NB4 (cell line): ENCODE data around the gene HMCN2.

ENCODE experiments used
- DNase-seq: peaks from one replicate; pipeline ENCODE4 v3.0.0; 2010; ENCODE audit warnings: low read depth
- H3K4me3 ChIP-seq: one replicate; pipeline ENCODE4 v1.5.1; 2011; ENCODE audit warnings: mild to moderate bottlenecking, low read depth, low read length, moderate library complexity
- MYC ChIP-seq: IDR thresholded peaks from 2 replicates; pipeline ENCODE4 v1.6.1; 2011; ENCODE audit warnings: low read depth, low read length
- POLR2A ChIP-seq: IDR thresholded peaks from 2 replicates; pipeline ENCODE4 v1.6.1; 2011; ENCODE audit warnings: mild to moderate bottlenecking; ENCODE audit not compliant: insufficient read length; ENCODE audit errors: extremely low read depth
- TF ChIP-seq, protein P1 (sequence below): IDR thresholded peaks from one replicate; pipeline ENCODE4 v1.5.1; 2012; ENCODE audit warnings: low read depth, low read length
- TF ChIP-seq, protein P2 (sequence below): IDR thresholded peaks from 2 replicates; pipeline ENCODE4 v1.6.1; 2011; ENCODE audit warnings: low read depth, low read length

HMCN2 gene

DNA sequence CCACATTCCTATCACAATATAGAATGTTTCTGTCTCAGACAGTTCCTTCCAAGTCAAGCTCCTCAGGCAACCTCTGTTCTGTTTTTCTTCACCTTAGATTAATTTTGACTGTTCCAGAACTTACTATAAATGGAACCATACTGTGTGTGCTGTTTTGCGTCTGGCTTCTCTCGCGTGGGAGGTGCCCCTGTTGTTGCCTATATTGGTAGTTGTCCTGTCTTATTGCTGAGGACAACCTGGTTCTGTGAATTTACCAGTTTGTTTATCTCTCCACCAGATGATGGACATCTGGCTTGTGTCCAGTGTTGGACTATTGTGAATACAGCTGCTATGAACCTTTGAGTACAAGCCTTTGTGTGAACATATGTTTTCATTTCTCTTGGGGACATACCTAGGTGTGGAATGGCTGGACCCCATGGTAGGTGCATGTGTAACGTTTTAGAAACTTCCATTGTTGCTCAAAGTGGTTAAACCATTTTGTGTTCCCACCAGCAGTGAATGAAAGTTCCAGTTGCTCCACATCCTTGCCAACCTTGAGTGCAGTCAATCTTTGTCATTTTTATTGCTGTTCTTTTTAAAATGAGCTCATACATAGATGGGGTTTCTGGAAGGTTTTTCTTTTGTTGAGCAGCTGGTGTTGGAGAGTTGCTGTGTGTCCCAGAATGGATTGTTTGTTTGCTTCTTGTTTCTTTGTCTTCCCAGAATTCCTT is 18.1 kb downstream of the HMCN2 start:
- TF ChIP-seq, protein P1, sequence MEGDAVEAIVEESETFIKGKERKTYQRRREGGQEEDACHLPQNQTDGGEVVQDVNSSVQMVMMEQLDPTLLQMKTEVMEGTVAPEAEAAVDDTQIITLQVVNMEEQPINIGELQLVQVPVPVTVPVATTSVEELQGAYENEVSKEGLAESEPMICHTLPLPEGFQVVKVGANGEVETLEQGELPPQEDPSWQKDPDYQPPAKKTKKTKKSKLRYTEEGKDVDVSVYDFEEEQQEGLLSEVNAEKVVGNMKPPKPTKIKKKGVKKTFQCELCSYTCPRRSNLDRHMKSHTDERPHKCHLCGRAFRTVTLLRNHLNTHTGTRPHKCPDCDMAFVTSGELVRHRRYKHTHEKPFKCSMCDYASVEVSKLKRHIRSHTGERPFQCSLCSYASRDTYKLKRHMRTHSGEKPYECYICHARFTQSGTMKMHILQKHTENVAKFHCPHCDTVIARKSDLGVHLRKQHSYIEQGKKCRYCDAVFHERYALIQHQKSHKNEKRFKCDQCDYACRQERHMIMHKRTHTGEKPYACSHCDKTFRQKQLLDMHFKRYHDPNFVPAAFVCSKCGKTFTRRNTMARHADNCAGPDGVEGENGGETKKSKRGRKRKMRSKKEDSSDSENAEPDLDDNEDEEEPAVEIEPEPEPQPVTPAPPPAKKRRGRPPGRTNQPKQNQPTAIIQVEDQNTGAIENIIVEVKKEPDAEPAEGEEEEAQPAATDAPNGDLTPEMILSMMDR, result no peak
- TF ChIP-seq, protein P2, sequence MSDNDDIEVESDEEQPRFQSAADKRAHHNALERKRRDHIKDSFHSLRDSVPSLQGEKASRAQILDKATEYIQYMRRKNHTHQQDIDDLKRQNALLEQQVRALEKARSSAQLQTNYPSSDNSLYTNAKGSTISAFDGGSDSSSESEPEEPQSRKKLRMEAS, result no peak
- no peak for TF ChIP-seq POLR2A
- no peak for TF ChIP-seq MYC
- DNase-seq, result no peak
- H3K4me3 ChIP-seq, result no peak overlapping the region

DNA sequence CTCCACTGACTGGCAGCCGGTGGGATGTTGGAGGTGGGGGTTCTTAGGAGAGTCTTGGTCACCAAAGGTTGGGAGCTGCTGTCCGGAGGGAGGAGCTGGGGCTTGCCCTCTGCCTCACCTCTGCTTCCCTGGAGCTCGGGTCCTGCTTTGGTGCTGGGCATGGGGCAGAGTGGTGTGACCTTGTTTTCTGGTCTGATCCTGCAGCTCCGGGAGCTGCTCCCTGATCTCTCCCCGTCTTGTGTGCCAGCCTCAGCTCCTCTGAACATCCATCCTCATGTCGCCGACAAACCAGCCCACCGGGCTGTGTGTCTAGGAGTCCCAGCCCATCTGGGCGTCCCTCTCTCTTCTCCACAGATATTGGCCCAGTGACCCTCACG is 18.7 kb downstream of the HMCN2 start:
- H3K4me3 ChIP-seq, result no peak overlapping the region

DNA sequence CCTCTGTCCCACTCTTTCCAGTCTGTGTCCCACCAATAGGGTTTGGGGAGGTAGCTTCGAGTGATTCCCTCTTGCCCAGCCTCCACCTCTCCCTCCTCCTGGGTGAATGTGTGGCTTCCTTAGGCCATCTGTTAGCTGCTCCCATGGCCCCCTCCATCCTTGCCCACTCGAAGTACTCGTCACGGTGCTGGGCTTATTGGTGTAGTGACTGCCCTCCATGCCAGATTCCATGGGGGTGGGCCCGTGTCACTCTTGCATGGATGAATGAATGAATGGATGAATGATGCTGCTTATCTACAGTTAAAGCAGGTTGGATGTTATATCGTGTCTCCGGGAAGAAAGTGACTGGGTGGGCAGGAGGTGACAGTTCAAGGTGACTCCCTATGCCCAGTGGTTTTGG is 19.1 kb downstream of the HMCN2 start:
- H3K4me3 ChIP-seq, result no peak overlapping the region
- no peak for TF ChIP-seq MYC
- TF ChIP-seq POLR2A, result no peak
- TF ChIP-seq, protein P2, result no peak
- TF ChIP-seq, protein P1, result no peak
- no peak for DNase-seq

More for the DNA sequence above, 18.7 kb downstream of the HMCN2 start:
- DNase-seq, result no peak
- TF ChIP-seq, protein P2, result no peak
- TF ChIP-seq, protein P1, result no peak
- no peak for TF ChIP-seq POLR2A
- TF ChIP-seq MYC, result no peak

DNA sequence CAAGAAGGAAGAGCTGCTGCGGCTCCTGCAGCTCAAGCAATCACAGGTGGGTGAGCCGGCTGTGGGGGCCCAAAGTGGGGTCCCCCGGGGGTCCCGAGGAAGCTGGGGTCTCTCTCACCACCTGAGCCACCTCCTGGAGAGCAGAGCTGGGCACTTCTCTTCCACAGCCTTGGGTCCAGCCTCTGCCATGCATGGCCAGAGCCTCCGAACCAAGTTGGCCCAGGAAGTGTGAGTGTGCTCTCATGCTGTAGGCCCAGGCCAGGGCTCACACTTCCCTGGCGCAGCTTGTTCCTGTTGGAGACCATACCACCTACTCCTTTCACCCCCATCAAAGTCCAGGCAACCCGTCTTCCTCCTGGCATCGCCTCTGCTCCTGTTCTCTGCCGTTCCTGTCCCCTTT is 19.7 kb downstream of the HMCN2 start:
- no peak for DNase-seq
- TF ChIP-seq MYC (no peak), POLR2A (no peak)
- TF ChIP-seq, protein P1, result no peak
- TF ChIP-seq, protein P2, result no peak

DNA sequence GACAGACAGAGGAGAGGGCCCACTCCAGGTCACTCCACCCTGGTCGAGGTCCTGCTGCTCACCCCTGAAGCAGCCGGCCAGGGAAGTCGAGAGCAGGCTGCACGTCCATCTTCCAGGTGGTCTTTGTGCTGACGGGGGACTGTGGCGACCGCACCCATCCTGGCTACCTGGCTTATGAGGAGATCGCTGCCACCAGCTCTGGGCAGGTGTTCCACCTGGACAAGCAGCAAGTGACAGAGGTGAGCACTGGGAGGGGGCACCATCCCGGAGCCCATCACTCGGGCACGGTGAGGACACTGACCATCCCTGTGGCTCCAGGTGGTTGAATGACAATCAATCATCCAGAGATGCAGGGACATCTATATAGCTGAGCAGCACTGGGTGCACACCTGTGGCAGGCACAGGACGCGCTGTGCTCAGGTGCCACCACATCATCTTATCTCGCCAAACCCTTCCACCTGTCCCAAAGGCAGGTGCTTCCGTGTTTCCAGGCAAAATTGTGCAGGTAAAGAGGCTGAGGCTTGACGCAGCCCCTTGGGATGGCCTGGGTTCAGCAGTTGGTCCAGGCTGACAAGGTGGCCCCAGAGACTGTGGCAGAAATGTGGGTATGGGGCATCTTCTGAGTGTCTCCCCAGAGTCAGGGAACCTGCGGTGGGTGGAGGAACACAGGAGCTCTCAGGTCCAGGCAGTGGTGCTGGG is 20.7 kb downstream of the HMCN2 start:
- no peak overlapping the region for H3K4me3 ChIP-seq
- no peak for DNase-seq
- TF ChIP-seq, protein P2, result no peak
- TF ChIP-seq POLR2A, result no peak
- TF ChIP-seq MYC, result no peak
- TF ChIP-seq, protein P1, result no peak

More for the DNA sequence above, 19.7 kb downstream of the HMCN2 start:
- no peak overlapping the region for H3K4me3 ChIP-seq
